Measurements from ENCODE around the gene FCHSD2. TPM values are rescaled to one million over a fixed set of nuclear protein-coding genes. Genes with fewer than 3 reads are reported as not detected.

FCHSD2 gene
- polyA plus RNA-seq, 5 donors, result 37.4 to 51.9 (median 48.5) TPM

- DNase-seq, result no peak
These were observed 169.5 kb downstream of the FCHSD2 start for GRCh38 chr11:72972496-72973128.

- DNase-seq, result no peak
These were observed 170.7 kb downstream of the FCHSD2 start for GRCh38 chr11:72971192-72971967.

GRCh38 chr11:72970557-72971118, 171.5 kb downstream of the FCHSD2 start:
- no peak for DNase-seq

- no peak for DNase-seq
These were observed 172.2 kb downstream of the FCHSD2 start for GRCh38 chr11:72969894-72970335.

DNA sequence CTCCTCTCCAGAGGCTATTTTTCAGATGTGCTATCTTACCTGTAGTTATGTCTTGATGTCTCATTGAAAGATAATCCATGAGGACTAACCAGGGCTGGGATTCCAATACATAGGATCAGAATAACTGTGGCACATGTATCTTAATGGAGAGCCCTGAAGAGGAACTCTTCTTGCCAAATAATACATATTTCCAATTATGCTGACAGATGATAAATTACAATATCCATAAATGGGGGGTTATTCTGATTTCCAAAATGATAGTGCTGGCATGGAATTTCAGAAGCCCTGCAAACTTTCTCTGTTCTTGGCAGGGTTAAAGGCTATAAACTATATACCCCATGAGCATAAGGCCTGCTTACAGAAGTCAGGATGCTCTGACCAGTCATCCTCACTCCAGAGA, 173.7 kb downstream of the FCHSD2 start:
- DNase-seq, result no peak

- no peak for DNase-seq
These were observed 176.4 kb downstream of the FCHSD2 start for GRCh38 chr11:72965672-72966071.

GRCh38 chr11:72962717-72963116, 179.4 kb downstream of the FCHSD2 start:
- no peak for DNase-seq

- DNase-seq, result no peak
These were observed 180.0 kb downstream of the FCHSD2 start for GRCh38 chr11:72962084-72962483.

- DNase-seq, result no peak
These were observed 182.0 kb downstream of the FCHSD2 start for GRCh38 chr11:72959998-72960731.

- no peak for DNase-seq
These were observed 183.3 kb downstream of the FCHSD2 start for GRCh38 chr11:72958791-72959190.

- DNase-seq, result no peak
These were observed 186.7 kb downstream of the FCHSD2 start for GRCh38 chr11:72955466-72955865.

DNA sequence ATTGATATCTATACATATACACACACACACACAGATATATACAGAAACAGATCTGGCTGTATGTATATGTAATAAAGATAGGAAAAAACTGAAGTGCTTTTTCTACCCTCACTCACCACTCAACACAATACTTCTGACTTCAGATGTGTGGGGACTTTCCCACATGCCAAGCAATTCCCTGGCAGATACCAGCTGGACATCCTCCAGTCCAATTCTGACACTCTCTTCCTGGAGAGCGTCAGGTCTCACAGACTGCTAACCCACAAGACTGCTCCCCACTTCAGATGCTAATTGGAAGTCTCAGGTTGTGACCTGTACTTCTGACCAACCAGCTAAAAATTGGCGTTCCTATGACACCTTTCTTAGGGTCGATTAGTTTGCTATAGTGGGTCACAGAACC, 187.3 kb downstream of the FCHSD2 start:
- DNase-seq, result no peak

- DNase-seq, result no peak
These were observed 188.5 kb downstream of the FCHSD2 start for GRCh38 chr11:72953637-72954036.

GRCh38 chr11:72951888-72952287, 190.2 kb downstream of the FCHSD2 start:
- no peak for DNase-seq

GRCh38 chr11:72951193-72951592, 190.9 kb downstream of the FCHSD2 start:
- no peak for DNase-seq

GRCh38 chr11:72950685-72951084, 191.4 kb downstream of the FCHSD2 start:
- no peak for DNase-seq

GRCh38 chr11:72947229-72947628, 194.9 kb downstream of the FCHSD2 start:
- DNase-seq, result no peak

GRCh38 chr11:72943664-72944063, 198.5 kb downstream of the FCHSD2 start:
- no peak for DNase-seq

DNA sequence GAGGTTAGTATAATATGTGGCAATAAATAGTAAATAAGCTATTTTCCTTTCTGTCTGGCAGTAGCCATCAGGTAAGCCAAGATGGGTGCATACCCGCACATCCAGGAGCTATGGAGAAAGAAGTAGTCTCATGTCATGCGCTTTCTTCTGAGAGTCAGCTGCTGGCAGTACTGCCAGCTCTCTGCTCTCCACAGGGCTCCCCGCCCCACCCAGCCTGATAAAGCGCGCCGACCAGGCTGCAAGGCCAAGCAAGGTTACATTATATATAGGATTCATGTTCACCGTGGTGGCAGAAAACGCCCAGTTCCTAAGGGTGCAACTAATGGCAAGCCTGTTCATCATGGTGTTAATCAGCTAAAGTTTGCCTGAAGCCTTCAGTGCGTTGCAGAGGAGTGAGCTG, 201.7 kb downstream of the FCHSD2 start:
- DNase-seq, result no peak

DNA sequence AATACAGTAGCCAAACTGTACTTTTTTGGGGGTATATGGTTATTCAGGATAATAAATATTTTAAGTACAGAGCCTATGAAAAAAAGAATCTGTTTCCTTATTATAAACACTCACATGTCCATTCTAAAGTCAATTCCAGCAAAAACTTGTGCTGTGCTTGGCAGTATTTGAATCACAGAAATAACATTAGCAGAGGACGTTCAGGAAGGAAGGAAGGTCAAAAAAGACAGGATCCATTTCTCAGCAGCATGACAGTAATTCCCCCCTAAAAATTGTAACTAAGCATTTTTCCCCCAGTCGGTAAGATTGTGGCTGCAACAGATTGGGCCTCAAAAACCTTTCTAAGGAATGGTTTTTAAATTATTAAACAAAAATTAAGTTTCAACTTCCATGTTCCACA, 203.1 kb downstream of the FCHSD2 start:
- DNase-seq, result no peak

DNA sequence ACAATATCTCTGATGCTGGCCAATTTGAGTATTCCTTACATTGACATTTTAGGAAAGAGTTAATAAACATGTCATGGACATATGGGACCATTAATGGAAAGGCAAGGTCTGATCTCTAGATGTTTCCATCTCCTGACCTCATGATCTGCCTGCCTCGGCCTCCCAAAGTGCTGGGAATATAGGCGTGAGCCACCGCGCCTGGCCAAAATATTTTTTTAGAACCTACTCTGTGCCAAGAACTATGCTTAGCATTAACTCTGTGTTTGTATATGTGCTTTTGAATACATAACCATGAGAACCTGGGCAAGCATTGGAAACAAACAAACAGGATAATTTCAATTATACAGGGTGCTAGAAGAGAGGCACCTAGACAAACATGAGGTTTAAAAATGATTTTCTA, 204.7 kb downstream of the FCHSD2 start:
- DNase-seq, result no peak

- no peak for DNase-seq
These were observed 206.4 kb downstream of the FCHSD2 start for GRCh38 chr11:72935700-72936099.

Measured in right lung (tissue), 5 donors.